GM18517 (cell line): ENCODE data around the gene OR10H1.
"Not testable (repeated sequence)": the region's sequence is repeated elsewhere in the genome, so short reads cannot be mapped to it uniquely, and the experiment has no call there.

Source experiments
- ATAC-seq: cut with Tn5 transposase; IDR thresholded peaks from one replicate; pipeline ENCODE4 v1.9.1; 2021; ENCODE audit warnings: mild to moderate bottlenecking, moderate library complexity; ENCODE audit not compliant: unreplicated experiment

Gene OR10H1

DNA sequence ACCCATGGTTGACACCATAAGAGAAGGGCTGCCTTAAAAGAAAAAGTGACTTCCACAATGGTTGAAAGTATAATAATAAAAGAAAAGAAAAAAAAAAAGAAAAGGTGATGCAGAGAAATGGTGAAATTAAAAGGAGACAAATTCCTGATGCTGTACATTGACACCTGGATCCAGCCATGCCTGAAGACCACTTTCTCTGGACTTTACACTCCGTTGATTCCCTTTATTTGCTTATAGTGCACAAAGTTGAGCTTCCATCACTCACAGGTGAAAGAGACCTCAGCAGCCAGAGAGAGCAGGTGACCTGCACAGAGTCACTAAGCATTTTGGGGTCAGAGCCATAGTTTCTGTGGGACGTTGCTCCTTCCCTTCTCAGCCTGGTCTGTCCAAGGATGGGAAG, 40.2 kb downstream of the OR10H1 start:
- no peak for ATAC-seq

DNA sequence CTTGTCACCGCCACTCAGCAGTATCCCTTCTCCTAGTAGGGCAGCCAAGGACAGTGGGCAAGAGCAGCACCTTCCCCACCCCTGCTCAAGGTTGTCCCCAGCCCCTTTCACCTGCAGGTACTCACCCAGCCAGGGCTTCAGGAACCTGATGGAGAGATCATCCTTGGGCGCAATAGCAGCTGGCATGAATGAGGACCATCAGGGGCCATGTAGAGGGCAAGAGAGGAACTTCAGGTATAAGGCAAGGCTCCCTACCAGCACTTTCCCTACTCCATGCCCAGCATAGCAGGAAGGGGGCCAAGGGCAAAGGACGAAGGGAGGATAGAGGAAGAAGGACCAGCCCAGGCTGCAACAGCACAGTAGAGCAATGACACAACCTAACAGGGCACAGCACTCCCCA, 41.3 kb downstream of the OR10H1 start:
- ATAC-seq, result not testable (repeated sequence)

DNA sequence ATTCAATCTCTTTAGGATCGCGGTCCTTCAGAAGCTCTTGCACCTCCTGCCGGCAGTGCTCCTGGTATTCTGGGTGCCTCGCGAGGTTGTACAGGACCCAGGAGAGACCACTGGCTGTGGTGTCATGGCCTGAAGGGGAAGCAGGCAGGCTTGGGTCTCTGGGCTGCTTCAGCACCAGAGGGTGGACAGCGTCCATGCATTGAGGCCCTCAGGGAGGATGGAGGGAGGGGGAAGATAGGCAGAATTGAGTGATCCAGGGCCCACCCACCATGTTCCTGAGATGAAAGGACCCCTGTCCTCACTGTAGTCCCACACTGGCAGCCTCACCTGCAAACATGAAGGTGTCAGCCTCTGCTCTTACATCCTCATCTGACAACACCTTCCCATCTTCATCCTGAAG, 45.9 kb downstream of the OR10H1 start:
- ATAC-seq, result no peak

DNA sequence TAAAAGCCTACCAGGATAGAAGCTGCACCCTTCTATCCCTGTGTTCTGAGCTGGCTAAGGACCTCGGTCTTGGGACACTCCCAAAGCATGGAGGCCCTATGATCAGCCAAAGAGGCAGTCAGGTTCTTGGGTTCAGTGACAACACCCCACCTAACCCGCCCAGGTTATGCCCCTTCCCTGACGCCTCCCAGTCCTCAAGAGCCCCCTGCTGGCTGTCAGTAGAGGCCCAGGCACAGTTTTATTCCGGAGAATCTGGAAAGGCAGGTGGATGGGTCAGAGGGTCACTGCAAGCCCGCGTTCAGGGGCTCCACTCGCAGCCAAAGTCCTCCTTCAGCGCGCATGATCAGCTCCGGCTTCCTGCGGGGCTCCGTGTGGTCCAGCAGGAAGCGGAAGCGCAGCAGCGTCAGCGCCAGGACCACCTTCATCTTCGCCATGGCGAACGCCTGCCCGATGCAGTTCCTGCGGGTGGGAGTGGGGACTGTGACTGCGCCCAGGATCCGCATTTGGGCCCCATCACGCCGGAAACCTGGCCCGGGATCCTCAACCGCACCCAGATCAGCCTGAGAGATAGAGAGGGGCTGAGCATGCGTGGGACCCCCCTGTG, 55.4 kb downstream of the OR10H1 start:
- ATAC-seq, result no peak

DNA sequence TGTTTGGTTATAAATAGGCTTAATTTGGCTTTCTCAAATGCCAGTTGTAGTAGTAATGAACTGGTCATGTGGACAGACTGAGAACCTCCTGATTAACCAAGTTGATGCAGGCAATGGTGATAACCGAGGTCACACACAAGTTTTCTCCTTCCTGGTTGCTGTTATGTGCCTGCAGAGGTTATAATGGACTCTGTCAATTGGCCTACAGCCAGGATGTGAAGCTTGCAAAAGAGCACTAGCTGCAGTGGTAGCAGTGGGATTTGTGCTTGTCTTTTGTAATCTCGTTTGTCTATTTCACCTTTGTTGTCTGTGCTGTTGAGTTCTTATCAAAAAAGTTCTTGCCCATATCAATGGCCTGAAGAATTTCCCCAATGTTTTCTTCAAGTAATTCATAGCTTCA, 57.1 kb downstream of the OR10H1 start:
- no peak for ATAC-seq
